ENCODE measurements around the gene SNRPD1. TPM values are rescaled to one million over a fixed set of nuclear protein-coding genes. Genes with fewer than 3 reads are reported as not detected.

SNRPD1 gene
- total and polyA plus RNA-seq, 9 of the 15 experiments (the other 6 are each of a cell fraction or from before 2014, with no cell fraction given), result 186 to 1,063 (median 313) TPM

DNA sequence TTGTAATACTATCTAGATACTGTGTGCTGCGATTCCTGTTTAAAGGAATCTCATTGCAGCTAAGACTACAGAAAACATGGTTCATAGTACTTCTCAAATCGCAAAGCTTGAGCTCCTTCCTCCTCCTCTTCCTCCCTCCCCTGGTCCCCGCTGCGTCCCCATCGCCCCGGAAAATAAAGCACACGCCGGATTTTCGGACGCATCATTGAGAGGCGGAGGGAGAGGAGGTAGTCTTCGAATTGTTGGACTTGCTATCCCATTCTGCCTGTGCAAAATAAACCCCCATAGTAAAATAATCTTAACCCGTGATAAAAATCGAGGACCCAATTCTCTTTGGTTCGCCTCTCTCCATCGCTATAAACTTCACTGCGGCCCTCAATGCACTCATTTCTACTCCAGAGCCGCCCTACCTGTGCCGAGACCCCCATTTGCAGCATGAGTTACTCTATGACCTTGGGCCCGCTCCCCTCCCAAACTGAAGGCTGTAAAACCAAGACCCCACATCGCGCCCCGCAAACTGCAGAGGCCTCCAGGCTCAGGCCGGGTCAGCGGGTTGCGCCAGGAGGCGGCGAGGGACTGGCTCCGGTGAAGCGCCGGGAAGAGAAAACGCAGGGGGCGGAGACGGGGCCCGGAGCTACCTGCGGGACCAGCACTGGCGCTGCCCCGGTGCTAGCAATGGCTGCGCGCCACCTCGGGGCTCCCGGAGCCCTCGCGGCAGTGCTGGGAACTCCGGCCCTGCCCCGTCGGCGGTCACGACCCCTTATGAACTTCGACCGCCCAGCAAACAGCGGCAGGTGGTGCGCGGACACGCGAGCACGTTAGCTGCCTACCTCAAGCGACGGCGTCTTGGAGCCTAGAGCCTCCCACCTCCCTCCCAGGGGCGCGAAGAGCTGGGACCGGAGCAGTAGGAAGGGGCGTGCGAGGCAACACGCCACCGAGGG lies 12.3 kb upstream of the SNRPD1 start (continued):
- TF ChIP-seq RBBP5 (IDR thresholded peaks at IDR 0.05; ENCODE audit: borderline replicate concordance, insufficient read depth, low read length, poor library complexity, severe bottlenecking) (peak; percentile 89), CCNT2 (IDR thresholded peaks at IDR 0.05; ENCODE audit: borderline replicate concordance, extremely low read depth, insufficient read length, low read depth, low read length) (peak; percentile 5), FOXK1 (CRISPR knock-in tag; IDR thresholded peaks at IDR 0.05; ENCODE audit: borderline replicate concordance) (peak; percentile 63; the same call in 1 of the 2 replicates), NONO (IDR thresholded peaks at IDR 0.05; ENCODE audit: low read depth in 2 of 2, low read length in 1 of 2) (0 out of 4 replicates have a peak, but pooled peaks of 1 of the 2 experiments have one; percentile 20), MAZ (CRISPR knock-in tag; conservative IDR thresholded peaks at IDR 0.05 in 1 of 2, IDR thresholded peaks at IDR 0.05 in 1 of 2) (0 out of 4 replicates have a peak, but pooled peaks of 1 of the 2 experiments have one; percentile 22), RBM14 (IDR thresholded peaks at IDR 0.05; ENCODE audit: borderline replicate concordance, insufficient read depth, low read depth, low read length) (0 out of 2 replicates have a peak, but pooled peaks have one; percentile 60), ZBTB17 (CRISPR knock-in tag; IDR thresholded peaks at IDR 0.05) (peak; percentile 34; the same call in 1 of the 2 replicates), BCOR (IDR thresholded peaks at IDR 0.05) (0 out of 2 replicates have a peak, but pooled peaks have one; percentile 20), TEAD1 (CRISPR knock-in tag; IDR thresholded peaks at IDR 0.05) (peak in 1 of 2 experiments; percentile 42; a peak in 1 of 4 replicates), YY1 (IDR thresholded peaks at IDR 0.05; ENCODE audit: borderline replicate concordance in 1 of 3, control insufficient read depth in 1 of 3, extremely low read depth in 1 of 3, insufficient read depth in 3 of 3, insufficient read length in 1 of 3, insufficient replicate concordance in 2 of 3, low read depth in 1 of 3, low read length in 2 of 3) (peak; percentile 13 to 90 (median 82))
- TF ChIP-seq, protein P1, sequence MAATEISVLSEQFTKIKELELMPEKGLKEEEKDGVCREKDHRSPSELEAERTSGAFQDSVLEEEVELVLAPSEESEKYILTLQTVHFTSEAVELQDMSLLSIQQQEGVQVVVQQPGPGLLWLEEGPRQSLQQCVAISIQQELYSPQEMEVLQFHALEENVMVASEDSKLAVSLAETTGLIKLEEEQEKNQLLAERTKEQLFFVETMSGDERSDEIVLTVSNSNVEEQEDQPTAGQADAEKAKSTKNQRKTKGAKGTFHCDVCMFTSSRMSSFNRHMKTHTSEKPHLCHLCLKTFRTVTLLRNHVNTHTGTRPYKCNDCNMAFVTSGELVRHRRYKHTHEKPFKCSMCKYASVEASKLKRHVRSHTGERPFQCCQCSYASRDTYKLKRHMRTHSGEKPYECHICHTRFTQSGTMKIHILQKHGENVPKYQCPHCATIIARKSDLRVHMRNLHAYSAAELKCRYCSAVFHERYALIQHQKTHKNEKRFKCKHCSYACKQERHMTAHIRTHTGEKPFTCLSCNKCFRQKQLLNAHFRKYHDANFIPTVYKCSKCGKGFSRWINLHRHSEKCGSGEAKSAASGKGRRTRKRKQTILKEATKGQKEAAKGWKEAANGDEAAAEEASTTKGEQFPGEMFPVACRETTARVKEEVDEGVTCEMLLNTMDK (IDR thresholded peaks at IDR 0.05; ENCODE audit: borderline replicate concordance, insufficient read depth, low read depth, low read length, poor library complexity, severe bottlenecking), result peak; percentile 12
- TF ChIP-seq, protein P2, sequence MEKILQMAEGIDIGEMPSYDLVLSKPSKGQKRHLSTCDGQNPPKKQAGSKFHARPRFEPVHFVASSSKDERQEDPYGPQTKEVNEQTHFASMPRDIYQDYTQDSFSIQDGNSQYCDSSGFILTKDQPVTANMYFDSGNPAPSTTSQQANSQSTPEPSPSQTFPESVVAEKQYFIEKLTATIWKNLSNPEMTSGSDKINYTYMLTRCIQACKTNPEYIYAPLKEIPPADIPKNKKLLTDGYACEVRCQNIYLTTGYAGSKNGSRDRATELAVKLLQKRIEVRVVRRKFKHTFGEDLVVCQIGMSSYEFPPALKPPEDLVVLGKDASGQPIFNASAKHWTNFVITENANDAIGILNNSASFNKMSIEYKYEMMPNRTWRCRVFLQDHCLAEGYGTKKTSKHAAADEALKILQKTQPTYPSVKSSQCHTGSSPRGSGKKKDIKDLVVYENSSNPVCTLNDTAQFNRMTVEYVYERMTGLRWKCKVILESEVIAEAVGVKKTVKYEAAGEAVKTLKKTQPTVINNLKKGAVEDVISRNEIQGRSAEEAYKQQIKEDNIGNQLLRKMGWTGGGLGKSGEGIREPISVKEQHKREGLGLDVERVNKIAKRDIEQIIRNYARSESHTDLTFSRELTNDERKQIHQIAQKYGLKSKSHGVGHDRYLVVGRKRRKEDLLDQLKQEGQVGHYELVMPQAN (IDR thresholded peaks at IDR 0.05; ENCODE audit: borderline replicate concordance), result peak; percentile 86; the same call in 1 of the 2 replicates

All from K562 (cell line).